ENCODE results near the gene STX4.
A peak's percentile ranks its signal among the peaks of the same experiment; 100 is the strongest.

STX4 gene

DNA sequence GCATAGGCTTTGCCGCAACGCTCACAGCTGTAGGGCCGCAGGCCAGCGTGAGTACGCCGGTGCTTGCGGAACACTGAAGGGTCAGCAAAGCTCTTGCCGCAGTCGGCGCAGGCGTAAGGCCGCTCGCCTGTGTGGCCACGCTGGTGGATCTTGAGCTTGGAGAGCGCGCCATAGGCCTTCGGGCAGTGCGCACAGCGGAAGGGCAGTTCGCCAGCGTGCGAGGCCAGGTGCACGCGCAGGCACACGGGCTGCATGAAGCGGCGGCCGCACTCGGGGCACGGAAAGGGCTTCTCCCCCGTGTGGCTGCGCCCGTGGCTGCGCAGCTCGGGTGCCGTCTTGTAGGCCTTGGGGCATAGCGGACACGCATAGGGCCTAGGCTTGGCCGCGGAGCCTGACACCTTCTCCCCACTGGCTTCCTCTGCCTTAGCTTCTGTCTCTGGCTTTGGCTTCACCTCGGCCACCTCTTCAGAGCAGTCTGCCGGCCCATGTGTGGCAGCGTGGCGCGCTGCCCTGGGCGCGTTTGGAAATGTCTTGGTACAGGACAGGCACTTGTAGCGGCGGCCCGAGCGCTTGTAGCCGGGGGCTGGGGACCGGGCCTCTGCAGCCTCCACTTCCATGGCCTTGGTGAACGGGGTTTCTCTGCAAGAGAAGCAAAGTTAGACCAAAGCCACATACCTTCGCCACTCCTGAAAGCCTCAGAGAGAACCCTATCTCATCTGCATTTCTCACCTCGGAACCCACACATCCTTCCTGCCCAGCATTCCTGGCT, 30.7 kb downstream of the STX4 start:
- no peak overlapping the region; the same call in 1 of the 2 replicates for H3K4me3 ChIP-seq (ENCODE audit: low read depth, low read length)

DNA sequence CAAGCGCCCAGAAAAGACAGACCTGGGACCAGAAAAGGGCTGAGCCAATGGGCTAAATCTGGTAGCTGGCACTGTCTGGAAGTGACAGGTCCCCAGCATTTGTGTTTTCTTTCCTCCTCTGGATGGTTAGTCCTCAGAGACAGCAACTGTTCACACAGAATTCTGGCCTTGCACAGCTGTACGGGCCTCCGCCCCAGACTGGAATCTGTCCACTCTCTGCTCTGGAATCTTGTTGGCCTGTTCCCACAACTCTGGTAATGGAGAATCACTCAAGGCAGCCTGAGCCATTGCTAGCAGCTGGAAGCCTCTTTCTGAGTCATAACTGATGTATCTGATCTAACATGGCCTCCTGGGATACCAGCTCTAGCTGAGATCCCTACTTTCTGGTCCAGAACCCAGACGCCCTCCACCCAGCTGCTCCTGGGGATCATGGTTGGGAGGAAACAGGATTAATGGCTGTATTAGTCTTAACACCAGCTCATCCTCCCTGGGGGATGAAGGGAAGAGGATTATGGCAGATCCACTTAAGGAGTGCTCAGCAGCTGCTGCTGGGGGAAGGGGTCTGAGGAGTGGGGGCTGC, 31.6 kb downstream of the STX4 start:
- peak overlapping the region; percentile 28 for H3K4me3 ChIP-seq (ENCODE audit: low read depth, low read length)

More for the DNA sequence above, 30.7 kb downstream of the STX4 start:
- TF ChIP-seq, protein P1, sequence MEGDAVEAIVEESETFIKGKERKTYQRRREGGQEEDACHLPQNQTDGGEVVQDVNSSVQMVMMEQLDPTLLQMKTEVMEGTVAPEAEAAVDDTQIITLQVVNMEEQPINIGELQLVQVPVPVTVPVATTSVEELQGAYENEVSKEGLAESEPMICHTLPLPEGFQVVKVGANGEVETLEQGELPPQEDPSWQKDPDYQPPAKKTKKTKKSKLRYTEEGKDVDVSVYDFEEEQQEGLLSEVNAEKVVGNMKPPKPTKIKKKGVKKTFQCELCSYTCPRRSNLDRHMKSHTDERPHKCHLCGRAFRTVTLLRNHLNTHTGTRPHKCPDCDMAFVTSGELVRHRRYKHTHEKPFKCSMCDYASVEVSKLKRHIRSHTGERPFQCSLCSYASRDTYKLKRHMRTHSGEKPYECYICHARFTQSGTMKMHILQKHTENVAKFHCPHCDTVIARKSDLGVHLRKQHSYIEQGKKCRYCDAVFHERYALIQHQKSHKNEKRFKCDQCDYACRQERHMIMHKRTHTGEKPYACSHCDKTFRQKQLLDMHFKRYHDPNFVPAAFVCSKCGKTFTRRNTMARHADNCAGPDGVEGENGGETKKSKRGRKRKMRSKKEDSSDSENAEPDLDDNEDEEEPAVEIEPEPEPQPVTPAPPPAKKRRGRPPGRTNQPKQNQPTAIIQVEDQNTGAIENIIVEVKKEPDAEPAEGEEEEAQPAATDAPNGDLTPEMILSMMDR (IDR thresholded peaks at IDR 0.05; ENCODE audit: low read depth, low read length), result no peak

DNA sequence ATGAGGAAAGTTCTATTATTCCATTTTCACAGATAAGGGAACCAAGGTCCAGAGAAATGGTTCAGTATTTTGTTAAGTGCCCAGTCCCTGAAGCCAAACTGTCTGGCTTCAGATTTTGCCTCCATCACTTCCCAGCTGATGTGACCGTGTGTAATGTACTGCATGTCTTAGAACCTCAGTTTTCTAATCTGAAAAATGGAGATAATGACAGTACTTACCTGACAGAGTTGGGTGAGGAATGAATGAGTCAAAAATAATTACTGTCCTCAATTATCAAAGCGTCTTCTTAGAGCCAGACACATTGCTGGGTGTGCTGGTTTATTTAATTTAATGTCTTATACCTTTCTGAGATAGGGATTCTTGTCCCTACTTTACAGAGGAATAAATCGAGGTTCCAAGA, 34.0 kb downstream of the STX4 start:
- TF ChIP-seq, protein P1 (IDR thresholded peaks at IDR 0.05; ENCODE audit: low read depth, low read length), result no peak
- H3K4me3 ChIP-seq (ENCODE audit: low read depth, low read length), result no peak overlapping the region

More for the DNA sequence above, 31.6 kb downstream of the STX4 start:
- TF ChIP-seq, protein P1 (IDR thresholded peaks at IDR 0.05; ENCODE audit: low read depth, low read length), result no peak

DNA sequence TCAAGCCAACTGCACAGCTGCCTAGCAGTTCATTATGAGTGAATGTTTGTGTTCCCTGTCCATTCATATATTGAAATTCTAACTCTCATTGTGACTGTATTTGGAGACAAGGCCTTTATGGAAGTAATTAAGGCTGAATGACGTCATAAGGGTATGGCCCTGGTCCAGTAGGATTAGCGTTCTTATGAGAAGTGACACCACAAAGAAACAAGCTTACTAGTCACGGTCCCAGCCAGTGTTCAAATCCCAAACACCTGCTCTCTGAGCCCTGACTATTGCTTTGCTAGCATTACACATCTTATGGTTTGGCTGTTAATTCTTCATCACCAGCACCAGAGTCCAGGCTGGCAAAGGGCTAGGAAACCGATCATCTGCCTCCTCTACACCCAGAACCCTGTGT, 38.5 kb downstream of the STX4 start:
- peak overlapping the region; percentile 71 for H3K4me3 ChIP-seq (ENCODE audit: low read depth, low read length)
- TF ChIP-seq, protein P1 (IDR thresholded peaks at IDR 0.05; ENCODE audit: low read depth, low read length), result no peak

DNA sequence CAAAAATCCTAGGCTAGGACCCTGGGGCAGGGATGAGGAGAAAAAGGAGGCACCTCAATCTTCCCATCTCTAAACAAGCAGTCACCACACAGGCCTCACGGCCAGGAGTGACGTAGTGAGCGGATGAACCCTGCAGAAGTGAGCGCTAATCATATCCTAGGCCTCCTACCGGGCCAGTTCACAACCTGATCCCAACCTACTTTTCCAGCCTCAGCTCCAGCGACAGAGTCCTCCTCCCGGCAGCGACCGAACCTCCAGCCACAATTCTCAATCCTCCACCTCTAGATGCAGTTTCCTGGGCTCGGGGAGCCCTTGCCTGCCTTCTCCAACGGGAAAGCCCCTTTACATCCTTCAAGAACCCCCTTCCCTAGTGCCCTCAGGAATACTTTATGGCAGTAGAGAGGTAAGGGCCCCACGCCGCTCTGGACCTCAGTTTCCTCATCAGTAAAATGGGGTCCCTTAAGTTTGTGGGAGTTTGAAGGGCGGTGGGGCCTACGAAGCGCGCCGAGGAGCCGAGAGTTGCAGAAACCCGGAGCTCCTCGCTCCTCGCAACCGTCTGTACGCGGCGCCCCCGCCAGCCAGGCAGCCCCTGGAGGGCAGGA, 39.3 kb downstream of the STX4 start:
- H3K4me3 ChIP-seq (ENCODE audit: low read depth, low read length), result peak overlapping the region; percentile 71
- TF ChIP-seq, protein P1 (IDR thresholded peaks at IDR 0.05; ENCODE audit: low read depth, low read length), result no peak

DNA sequence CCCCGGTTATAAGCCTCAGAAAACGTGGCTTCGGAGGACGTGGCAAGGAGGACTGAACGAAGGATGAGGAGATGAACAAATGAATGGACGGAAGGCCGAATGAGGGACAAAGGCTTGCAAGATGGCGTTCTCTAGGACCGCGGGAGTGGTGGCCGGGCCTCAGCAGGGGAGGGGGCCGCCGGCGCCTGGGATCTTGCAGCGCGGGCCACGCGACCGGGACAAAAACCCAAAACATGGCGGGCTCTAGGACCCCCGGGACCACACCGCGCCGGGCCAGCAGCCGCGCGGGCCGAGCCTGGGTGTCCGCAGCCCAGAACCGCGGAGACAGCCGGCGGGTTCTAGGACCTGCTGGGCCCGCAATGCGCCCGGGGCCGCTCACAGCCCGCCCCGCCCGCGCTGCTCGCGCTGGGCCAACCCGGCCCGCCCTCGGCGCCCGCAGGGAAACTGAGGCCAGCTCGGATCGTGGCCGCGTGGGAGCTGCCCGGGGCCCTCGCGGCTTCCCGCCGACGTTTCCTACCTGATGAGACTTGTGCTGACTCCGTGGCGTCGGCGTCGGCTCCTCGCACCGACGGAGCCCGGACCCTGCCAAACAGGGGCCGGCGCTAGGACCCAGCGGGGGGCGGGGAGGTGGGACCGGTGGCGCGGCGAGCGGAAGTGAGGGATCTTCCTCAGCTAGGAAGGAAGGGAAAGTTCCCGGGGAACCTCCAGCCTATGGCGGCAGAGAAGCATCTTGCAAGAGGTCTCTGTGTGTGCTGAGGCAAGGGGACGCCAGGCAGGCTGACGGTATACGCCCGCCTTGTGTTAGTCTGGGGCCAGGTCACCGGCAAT, 40.0 kb downstream of the STX4 start:
- peak overlapping the region; percentile 71 for H3K4me3 ChIP-seq (ENCODE audit: low read depth, low read length)
- TF ChIP-seq, protein P1 (IDR thresholded peaks at IDR 0.05; ENCODE audit: low read depth, low read length), result no peak
